Measurements from ENCODE around the gene BMP2K.

The BMP2K gene

GRCh38 chr4:78765432-78766006 is 10.6 kb upstream of the BMP2K start:
- no peak for DNase-seq

GRCh38 chr4:78766026-78766425 is 10.1 kb upstream of the BMP2K start:
- peak; percentile 22 to 65 for DNase-seq

- no peak for DNase-seq
These were observed 9.5 kb upstream of the BMP2K start for GRCh38 chr4:78766650-78767049.

- DNase-seq, result no peak
These were observed 8.8 kb upstream of the BMP2K start for GRCh38 chr4:78767350-78767749.

- DNase-seq, result no peak
These were observed 7.5 kb upstream of the BMP2K start for GRCh38 chr4:78768452-78769180.

- no peak for DNase-seq
These were observed 6.0 kb upstream of the BMP2K start for GRCh38 chr4:78770091-78770642.

GRCh38 chr4:78772526-78773091 is 3.5 kb upstream of the BMP2K start:
- no peak for DNase-seq

GRCh38 chr4:78774417-78774816 is 1.7 kb upstream of the BMP2K start:
- no peak for DNase-seq

GRCh38 chr4:78775303-78776078 is 659 bp upstream of the BMP2K start:
- peak; percentile 69 to 84 for DNase-seq

- peak in 1 of 2 experiments; percentile 20 for DNase-seq
These were observed 802 bp downstream of the BMP2K start for GRCh38 chr4:78776729-78777575.

GRCh38 chr4:78777576-78777940 is 1.4 kb downstream of the BMP2K start:
- DNase-seq, result no peak

GRCh38 chr4:78778530-78778929 is 2.4 kb downstream of the BMP2K start:
- no peak for DNase-seq

GRCh38 chr4:78779280-78779679 is 3.1 kb downstream of the BMP2K start:
- DNase-seq, result no peak

- no peak for DNase-seq
These were observed 3.9 kb downstream of the BMP2K start for GRCh38 chr4:78780093-78780492.

- DNase-seq, result no peak
These were observed 5.0 kb downstream of the BMP2K start for GRCh38 chr4:78781139-78781538.

- DNase-seq, result no peak
These were observed 5.8 kb downstream of the BMP2K start for GRCh38 chr4:78781924-78782323.

- peak in 1 of 2 experiments; percentile 22 for DNase-seq
These were observed 8.2 kb downstream of the BMP2K start for GRCh38 chr4:78784236-78784865.

GRCh38 chr4:78787392-78788006 is 11.3 kb downstream of the BMP2K start:
- DNase-seq, result no peak

- no peak for DNase-seq
These were observed 12.1 kb downstream of the BMP2K start for GRCh38 chr4:78788007-78788889.
